GM12891 (cell line): ENCODE data around the gene COL5A1.
A peak's percentile ranks its signal among the peaks of the same experiment; 100 is the strongest.

Experiments used
- DNase-seq: peaks from one replicate; pipeline ENCODE4 v3.0.0; 2011; ENCODE audit warnings: low spot score; ENCODE audit not compliant: insufficient read length
- FAIRE-seq: peaks from 2 replicates; lab custom pipeline; 2011; peaks lifted over from hg19 to GRCh38; lab: Jason Lieb, UNC
- PAX5 ChIP-seq: IDR thresholded peaks from 2 replicates; pipeline ENCODE4 v1.6.1; 2011; ENCODE audit warnings: low read length, moderate library complexity, mild to moderate bottlenecking; ENCODE audit not compliant: insufficient read depth, severe bottlenecking
- POLR2A ChIP-seq: IDR thresholded peaks from 2 replicates; pipeline ENCODE4 v1.6.1; 2011; ENCODE audit warnings: low read depth, low read length, control low read depth
- POLR2AphosphoS5 ChIP-seq: IDR thresholded peaks from 2 replicates; pipeline ENCODE4 v1.6.1; 2011; ENCODE audit warnings: low read depth, low read length, control low read depth
- POU2F2 ChIP-seq: IDR thresholded peaks from 2 replicates; pipeline ENCODE4 v1.6.1; 2011; ENCODE audit warnings: low read depth, mild to moderate bottlenecking, control low read depth, low read length, moderate library complexity
- SPI1 ChIP-seq: IDR thresholded peaks from 2 replicates; pipeline ENCODE4 v1.6.1; 2011; ENCODE audit warnings: low read depth, low read length, control low read depth
- TAF1 ChIP-seq: IDR thresholded peaks from 2 replicates; pipeline ENCODE4 v1.6.1; 2011; ENCODE audit warnings: low read depth, low read length, control low read depth

The COL5A1 gene

DNA sequence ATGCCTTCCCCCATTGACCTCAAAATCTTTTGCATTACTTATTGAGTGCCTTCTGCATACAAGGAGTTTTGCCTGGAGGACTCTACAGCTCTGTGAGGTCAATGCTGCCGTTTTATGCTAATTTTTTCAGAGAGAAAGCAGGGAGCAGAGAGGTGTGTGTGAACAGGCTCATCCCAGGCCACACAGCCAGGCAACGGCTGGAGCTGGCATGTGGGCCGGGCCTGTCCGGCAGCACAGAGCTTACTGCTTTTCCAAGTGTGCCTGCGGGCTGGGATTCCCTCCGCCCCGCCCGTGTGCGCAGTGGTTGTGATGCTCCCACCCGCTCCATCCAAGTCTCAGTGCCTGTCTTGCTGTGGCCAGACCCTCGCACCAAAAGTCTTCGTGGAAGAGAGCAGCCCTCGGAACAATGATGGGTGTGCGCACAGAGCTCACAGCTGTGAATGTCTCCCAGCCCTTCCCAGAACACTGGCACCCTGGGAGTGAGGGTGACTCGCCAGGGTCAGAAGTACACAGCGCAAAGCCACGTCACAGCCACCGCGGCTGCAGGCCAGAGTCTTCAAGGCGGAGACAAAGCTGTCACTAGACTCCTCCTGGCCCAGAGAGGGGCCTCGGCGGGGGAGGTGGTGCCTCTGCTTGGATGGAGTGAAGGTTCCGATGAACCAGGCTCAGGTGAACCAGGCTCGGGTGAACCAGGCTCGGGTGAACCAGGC is 82.8 kb downstream of the COL5A1 start:
- FAIRE-seq = no peak
- TF ChIP-seq SPI1 (no peak), PAX5 (no peak), TAF1 (no peak), POLR2AphosphoS5 (no peak), POU2F2 (no peak), POLR2A (no peak)
- DNase-seq = no peak

DNA sequence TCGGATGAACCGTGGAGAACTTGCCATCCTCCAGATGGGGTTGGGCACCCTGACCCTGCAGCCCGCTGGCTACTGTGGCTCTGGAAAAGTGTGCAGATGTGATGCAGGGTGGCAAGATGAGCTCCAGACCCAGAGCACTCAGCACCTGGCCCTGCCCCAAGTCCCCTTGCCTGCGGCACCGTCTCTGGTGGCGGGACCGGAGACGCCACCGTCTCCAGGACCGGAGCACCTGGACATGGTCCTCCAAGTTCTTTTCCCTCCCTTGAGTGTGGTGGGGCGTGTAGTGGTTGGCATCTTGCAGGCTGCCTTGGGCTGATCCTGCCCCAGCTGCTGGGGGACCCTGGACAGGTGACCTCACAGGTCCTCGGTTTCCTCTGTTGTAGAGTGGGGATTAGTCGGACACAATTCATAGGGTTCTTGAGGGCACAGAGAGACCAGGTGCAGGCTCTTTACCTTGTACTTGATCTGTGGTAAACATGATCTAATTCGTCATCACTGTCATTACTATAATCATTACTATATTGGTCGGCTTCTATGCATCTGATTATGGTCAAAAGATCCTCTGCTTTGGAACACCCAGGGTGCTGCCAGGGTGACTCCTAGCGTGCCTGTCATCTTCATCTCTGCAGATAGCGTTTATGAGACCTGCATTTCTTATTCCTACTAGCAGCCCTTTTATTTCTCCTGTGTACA is 83.5 kb downstream of the COL5A1 start:
- FAIRE-seq (no peak), DNase-seq (no peak)
- TF ChIP-seq POLR2A (no peak), PAX5 (no peak), SPI1 (no peak), POLR2AphosphoS5 (no peak), TAF1 (no peak), POU2F2 (no peak)

- no peak for DNase-seq
- TF ChIP-seq POLR2A (no peak), TAF1 (no peak), PAX5 (no peak), POLR2AphosphoS5 (no peak), POU2F2 (no peak), SPI1 (no peak)
- FAIRE-seq = peak; percentile 28
Measured at GRCh38 chr9:134725605-134725940, 84.0 kb downstream of the COL5A1 start.

- FAIRE-seq (no peak), DNase-seq (no peak)
- no peak for TF ChIP-seq PAX5
- TF ChIP-seq POLR2AphosphoS5 = no peak
- no peak for TF ChIP-seq TAF1
- TF ChIP-seq POU2F2 = no peak
- TF ChIP-seq POLR2A = no peak
- no peak for TF ChIP-seq SPI1
Measured at GRCh38 chr9:134726026-134726721, 84.6 kb downstream of the COL5A1 start.

GRCh38 chr9:134726722-134727034 is 85.1 kb downstream of the COL5A1 start:
- no peak for DNase-seq
- FAIRE-seq = no peak
- TF ChIP-seq POLR2A = no peak
- no peak for TF ChIP-seq PAX5
- TF ChIP-seq POLR2AphosphoS5 = no peak
- TF ChIP-seq TAF1 = no peak
- TF ChIP-seq SPI1 = no peak
- TF ChIP-seq POU2F2 = no peak

DNA sequence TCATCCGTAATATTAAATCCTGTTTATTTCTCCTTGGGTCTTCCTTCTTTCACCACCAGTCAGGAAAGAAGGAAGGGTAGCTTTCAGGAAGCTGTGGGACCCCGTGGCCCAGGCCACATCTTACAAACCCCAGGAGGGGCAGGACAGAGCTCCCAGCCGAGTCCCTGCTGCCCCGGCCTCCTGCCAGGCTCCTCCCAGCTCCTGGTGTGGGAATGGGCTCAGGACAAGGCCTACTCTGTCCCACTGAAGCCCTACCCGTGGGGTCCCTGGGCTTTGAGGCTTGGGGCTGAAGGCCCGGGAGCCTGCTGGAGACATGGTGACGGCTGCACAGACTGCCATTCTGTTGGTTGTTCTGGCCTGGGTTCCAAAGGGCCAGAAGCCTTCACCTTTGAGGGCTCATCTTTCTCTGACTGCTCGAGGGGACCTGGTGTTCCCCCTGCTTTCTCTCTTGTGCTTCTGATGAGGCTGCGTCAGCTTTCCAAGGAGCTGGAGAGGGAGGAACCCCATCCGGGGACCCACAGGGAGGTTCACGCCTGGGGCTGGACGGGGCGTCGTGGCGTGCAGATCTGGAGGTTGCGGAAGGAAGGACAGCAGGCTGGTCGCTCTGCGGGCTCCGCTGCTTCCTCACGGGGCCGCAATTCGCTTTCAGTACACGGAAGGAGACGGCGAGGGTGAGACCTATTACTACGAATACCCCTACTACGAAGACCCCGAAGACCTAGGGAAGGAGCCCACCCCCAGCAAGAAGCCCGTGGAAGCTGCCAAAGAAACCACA is 86.6 kb downstream of the COL5A1 start:
- DNase-seq (no peak), FAIRE-seq (no peak)
- no peak for TF ChIP-seq SPI1
- no peak for TF ChIP-seq POLR2A
- TF ChIP-seq PAX5 = no peak
- no peak for TF ChIP-seq TAF1
- TF ChIP-seq POLR2AphosphoS5 = no peak

GRCh38 chr9:134728801-134729495 is 87.3 kb downstream of the COL5A1 start:
- no peak for DNase-seq
- TF ChIP-seq POU2F2 (no peak), TAF1 (no peak), SPI1 (no peak), POLR2A (no peak), POLR2AphosphoS5 (no peak), PAX5 (no peak)
- FAIRE-seq = no peak

DNA sequence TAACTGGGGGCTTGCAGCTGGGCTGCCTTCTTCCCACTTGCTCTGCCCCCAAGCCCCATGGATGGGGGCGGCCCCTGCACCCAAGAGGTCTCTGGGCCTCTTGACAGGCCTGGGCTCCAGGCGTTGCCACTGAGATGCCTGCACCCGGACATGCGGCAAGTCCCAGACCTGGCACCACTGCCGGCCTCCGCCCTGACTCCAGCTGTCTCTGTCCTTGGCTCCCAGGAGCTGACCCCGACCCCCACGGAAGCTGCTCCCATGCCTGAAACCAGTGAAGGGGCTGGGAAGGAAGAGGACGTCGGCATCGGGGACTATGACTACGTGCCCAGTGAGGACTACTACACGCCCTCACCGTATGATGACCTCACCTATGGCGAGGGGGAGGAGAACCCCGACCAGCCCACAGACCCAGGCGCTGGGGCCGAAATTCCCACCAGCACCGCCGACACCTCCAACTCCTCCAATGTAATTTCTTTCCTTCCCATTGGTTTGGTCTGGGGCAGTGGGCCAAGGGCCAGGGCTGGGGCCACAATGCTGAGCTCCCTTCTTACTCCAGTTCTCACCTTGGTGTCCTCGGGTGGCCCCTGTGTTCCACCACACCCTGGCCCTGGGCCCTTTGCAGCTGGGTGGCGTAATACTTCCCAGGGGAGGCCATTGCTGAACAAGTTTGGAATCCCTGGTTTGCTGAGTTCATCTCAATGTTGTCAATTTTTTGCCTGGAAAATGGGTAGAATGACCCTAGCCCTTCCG is 88.6 kb downstream of the COL5A1 start:
- TF ChIP-seq POLR2A (no peak), SPI1 (no peak), POLR2AphosphoS5 (no peak), TAF1 (no peak), PAX5 (no peak), POU2F2 (no peak)
- DNase-seq (no peak), FAIRE-seq (no peak)

DNA sequence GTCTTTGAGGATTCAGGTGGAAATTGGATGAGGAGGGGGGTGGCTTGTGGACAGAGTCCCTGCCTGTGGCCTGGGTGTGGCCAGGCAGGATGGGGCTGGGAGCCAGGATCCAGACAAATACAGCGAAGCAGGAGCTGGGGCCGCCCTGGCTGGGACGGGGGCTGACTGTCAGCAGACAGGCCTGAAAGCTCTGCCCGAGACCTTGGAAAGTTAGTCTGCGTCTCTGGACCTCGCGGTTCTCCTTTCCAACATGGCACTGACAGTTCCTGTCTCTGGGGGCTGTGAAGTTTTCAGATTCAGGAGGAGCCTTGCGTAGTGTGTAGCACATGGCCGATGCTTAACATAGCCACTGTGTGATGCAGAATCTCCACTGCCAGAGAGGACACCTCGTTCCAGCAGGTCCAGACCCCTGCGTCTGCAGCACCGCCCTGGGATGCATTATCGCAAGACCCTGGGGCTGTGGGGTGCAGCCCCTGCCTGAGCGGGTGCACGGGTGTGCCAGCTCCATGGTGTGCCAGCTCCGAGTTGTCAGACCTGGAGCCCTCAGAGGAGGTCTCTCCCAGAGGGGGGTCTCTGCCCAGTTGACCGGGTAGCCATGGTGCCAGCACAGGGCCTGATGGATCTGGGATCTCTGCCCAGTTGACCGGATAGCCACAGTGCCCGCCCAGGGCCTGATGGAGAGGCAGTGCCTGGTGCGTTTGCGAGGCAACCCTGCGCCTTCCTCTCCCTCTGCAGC is 89.3 kb downstream of the COL5A1 start:
- TF ChIP-seq POLR2AphosphoS5 = no peak
- TF ChIP-seq TAF1 = no peak
- no peak for TF ChIP-seq SPI1
- no peak for TF ChIP-seq POLR2A
- TF ChIP-seq POU2F2 = no peak
- TF ChIP-seq PAX5 = no peak
- DNase-seq = no peak
- FAIRE-seq = no peak
